NCI-H1436 (cell line): ENCODE results near the gene DIAPH3.

Experiments
- DNase-seq: peaks from one replicate; lab custom pipeline; 2025; lab: John Stamatoyannopoulos, UW

The DIAPH3 gene

GRCh38 chr13:59774491-59774971 is 389.2 kb downstream of the DIAPH3 start:
- DNase-seq = no peak

DNA sequence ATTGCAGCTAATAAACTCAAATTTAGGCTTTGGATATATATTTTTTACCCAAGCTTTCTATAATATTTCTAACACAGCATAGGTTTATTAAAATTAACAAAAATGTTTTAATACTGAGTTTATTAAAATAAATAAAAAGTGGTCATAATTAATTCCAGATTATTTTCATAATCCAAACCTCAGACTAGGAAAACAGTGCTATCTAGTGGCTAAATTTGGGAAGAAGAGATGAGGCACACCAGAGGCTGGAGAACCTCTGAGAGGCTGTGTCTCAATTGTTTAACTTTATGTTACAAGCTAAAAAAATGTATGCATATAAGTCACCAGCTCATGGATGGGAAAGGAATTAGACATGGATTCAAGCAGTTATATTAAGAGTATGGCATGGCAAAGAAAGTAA is 392.5 kb downstream of the DIAPH3 start:
- DNase-seq = no peak

DNA sequence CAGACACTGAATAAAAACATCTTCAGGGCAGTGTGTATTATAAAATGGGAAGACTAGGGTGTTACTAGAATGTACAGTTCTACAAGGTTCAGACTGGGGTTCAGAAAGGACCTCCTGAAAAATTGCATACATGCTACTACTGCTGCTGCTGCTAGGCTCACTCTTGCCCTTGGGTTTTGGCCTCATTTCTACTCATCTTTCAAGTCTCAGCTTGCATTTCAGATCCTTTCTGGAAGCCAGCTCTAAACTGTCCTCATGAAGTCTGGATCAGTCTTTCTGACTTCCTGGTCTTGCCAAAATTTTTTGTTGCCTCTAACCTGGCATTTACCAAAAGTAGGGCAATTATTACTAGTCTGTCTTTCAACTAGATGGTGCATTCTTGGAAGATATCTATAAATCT is 393.3 kb downstream of the DIAPH3 start:
- no peak for DNase-seq

DNA sequence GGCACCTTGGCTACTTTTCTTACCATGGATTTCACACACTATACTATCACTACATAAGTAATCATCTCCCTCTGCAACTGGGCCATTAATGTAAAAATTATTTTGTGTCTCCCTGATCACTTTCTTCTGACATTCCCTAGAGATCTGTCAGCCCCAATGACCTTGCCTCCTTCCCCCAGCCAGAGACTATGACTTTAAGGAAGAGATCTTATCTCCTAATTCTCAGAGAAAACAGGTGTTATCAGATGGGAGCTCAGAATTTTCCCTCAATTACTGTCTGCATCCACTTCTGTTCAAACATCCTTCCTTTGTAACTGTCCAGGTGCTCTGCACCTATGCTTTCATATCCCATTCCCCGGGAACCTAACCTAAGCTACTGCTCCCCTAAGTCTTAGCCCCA is 397.5 kb downstream of the DIAPH3 start:
- DNase-seq = no peak

GRCh38 chr13:59755632-59756290 is 408.0 kb downstream of the DIAPH3 start:
- no peak for DNase-seq

DNA sequence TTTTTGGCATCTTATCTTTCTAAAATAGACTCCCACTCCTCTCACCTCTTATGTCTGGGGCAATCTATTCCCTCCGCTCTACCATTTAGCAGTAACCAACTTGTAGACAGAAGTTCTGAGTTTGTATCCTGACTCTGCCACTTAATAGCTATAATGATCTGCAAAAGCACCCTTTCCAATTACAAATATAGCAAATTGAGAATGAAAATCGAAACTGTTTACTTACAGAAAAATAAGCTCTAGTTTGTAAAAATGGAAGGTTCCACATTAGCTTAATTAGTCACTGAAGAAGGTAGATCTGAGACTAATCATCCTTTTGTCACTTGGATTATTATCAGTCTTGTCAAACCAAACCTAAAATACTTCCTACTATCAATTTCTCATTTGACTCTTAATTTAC is 409.3 kb downstream of the DIAPH3 start:
- DNase-seq = no peak

- DNase-seq = no peak
Observed at GRCh38 chr13:59750860-59751259, 412.9 kb downstream of the DIAPH3 start.

- no peak for DNase-seq
Observed at GRCh38 chr13:59748046-59748445, 415.7 kb downstream of the DIAPH3 start.

DNA sequence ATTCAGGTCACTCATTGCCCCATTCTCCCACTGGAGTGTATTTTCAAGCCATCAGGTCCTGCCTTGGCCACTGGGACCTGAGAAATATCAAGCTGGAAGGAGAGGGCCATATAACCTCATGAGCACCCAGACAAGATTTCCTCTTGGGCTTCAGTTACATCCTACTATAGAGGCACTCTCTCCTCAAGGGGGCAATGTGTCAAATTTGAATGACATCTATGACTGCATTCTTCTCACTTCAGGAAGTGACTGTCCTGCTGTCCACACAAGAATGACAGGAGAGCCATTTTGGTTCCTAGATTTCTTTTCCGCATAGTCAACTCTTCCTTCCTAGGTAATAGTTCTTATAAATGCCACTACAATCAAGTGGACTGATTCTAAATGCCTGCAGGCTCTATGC is 416.2 kb downstream of the DIAPH3 start:
- DNase-seq = no peak

GRCh38 chr13:59746291-59746962 is 417.3 kb downstream of the DIAPH3 start:
- no peak for DNase-seq

GRCh38 chr13:59745392-59745788 is 418.3 kb downstream of the DIAPH3 start:
- DNase-seq = no peak

- DNase-seq = no peak
Observed at GRCh38 chr13:59744747-59745391, 418.9 kb downstream of the DIAPH3 start.

DNA sequence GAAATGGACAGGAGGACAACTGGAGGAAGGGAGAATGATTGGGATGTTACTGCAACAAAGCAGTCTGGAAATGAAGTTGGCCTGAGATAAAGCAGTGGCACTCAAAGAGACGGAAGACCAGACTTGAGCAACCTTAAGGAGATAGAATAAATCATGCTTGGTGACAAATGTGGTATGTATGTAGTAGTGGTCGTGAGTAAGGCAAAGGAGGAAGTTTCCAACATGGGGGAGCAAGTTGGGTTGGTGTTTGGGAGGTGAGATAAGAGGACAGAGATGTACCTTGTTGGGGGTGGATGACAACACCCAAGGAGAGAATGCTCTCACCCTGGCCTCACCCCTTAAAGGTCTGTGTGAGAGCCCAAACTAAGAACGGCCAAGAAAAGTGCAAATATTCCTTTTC is 420.5 kb downstream of the DIAPH3 start:
- no peak for DNase-seq

- no peak for DNase-seq
Observed at GRCh38 chr13:59742467-59742866, 421.3 kb downstream of the DIAPH3 start.

GRCh38 chr13:59738921-59739320 is 424.8 kb downstream of the DIAPH3 start:
- no peak for DNase-seq

- DNase-seq = no peak
Observed at GRCh38 chr13:59734393-59734792, 429.3 kb downstream of the DIAPH3 start.

- no peak for DNase-seq
Observed at GRCh38 chr13:59733744-59734143, 430.0 kb downstream of the DIAPH3 start.

- no peak for DNase-seq
Observed at GRCh38 chr13:59730026-59730425, 433.7 kb downstream of the DIAPH3 start.

DNA sequence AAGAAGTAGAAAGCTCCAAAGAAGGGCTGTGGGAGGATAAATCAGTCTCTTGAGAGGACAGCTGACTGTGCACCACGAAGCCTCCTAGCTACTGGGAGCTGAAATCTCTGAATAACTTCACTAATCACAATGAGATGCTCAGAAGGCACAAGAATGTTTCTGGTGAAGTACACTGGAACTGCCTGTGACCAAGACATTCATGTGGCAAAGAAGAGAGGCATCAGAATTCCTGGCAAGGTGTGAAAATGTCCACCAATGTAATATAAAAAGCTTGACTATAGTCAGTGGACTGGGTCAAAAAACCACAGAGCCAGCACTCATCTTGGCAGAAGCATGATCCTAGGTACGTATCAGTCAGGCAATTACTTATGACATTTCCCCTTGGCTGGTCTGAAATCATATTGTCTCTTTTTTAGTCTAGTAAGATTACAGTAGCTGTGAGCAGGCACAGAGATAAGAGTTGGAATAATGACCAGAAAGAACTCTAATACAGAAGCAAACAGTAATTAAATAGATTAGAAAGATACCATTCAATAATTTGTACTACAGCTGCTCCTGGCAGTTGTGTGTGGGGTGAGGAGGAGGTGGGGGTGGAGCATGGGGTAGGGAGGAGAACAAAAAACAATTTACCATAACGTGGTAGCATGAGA is 434.7 kb downstream of the DIAPH3 start:
- DNase-seq = no peak

DNA sequence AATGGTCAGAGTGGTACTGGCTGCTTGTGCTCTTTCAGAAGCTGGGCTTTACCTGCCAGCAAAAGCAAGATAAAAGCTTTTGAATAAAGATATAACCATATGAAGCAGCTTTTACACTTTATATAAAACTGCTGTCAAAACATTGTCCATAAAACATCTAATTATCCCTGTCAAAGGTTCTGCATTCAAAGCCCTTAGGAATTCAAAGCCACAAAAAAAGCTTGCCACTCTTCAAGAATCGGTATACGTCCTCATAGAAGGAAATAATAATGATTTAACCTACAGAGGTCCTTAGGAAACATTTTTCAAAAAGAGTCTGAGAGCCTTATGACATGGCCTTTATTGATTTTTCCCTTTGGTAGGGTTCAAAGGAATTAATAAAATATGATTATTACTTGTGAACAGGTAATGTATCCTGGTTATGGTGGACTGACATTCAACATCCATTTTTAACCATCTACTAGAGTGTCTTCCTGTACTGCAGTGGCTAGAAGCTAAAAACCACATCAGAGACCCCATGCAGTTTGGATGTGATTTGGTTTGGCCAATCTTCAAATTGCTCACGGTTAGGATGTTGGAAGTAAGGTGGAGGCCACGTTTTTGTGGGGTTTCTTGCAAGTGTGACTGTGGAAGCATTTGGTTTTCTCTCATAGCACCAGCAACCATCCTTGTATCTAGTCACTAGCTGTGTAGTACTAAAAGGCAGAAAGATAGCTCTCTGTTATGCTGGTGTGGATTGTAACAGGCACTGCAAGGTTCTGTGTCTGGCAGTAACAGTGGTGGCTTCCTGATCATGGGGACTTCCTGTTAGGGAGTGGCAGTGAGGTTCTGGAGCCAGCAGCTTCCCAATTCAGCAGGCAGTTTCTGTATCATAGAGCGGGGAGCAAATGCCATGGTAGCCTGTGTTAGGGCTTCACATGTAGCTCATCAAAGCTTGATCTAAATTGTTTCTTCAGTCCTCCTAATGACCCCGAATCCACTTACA is 441.5 kb downstream of the DIAPH3 start:
- DNase-seq = no peak

- no peak for DNase-seq
Observed at GRCh38 chr13:59715611-59716010, 448.1 kb downstream of the DIAPH3 start.
